K562 (cell line): Measurements from ENCODE around the gene XKR7. TPM values are rescaled to one million over a fixed set of nuclear protein-coding genes. Genes with fewer than 3 reads are reported as not detected.

Experiments
- CEBPG ChIP-seq, 3 experiments: fragments of 200-800 bp in 1 of 3; sonication (Bioruptor generic) in 1 of 3; sonication (generic) in 1 of 3; formaldehyde crosslinking in 1 of 3; IDR thresholded peaks in 2 of 3; conservative IDR thresholded peaks in 1 of 3; 2 replicates each; pipeline versions ENCODE4 v1.6.1 to v1.8.0; 2016 to 2022; ENCODE audit warnings: missing compliant biosample characterization in 2 of 3, missing genetic modification characterization in 2 of 3, mild to moderate bottlenecking in 1 of 3, missing genetic modification reagents in 1 of 3
- CHD1 ChIP-seq: fragments of 200-600 bp; sonication (generic); IDR thresholded peaks from one replicate; pipeline ENCODE4 v1.6.1; 2012; ENCODE audit warnings: mild to moderate bottlenecking, moderate library complexity, low read length, inconsistent platforms
- CREB1 ChIP-seq, 2 experiments: sonication (generic) in 1 of 2; formaldehyde crosslinking in 1 of 2; IDR thresholded peaks; 2 replicates each; pipeline versions ENCODE4 v1.6.1 to v1.8.0; 2012 to 2022; ENCODE audit warnings: inconsistent platforms in 1 of 2, mild to moderate bottlenecking in 1 of 2, missing genetic modification reagents in 1 of 2, moderate library complexity in 1 of 2
- CSDE1 ChIP-seq, 2 experiments: fragments of 450-650 bp; IDR thresholded peaks; 2 replicates each; pipeline ENCODE4 v1.6.1; 2016; ENCODE audit warnings: mild to moderate bottlenecking in 1 of 2
- FUS ChIP-seq: fragments of 200-400 bp; formaldehyde crosslinking; optimal IDR thresholded peaks from 2 replicates; pipeline ENCODE3; 2017; ENCODE audit warnings: low read depth, low read length
- HNRNPK ChIP-seq: fragments of 200-400 bp; formaldehyde crosslinking; IDR thresholded peaks from one replicate; pipeline ENCODE4 v1.6.1; 2018; ENCODE audit warnings: mild to moderate bottlenecking, low read depth, low read length; ENCODE audit not compliant: poor library complexity, severe bottlenecking
- JUN ChIP-seq, 2 experiments: sonication (generic) in 1 of 2; formaldehyde crosslinking in 1 of 2; IDR thresholded peaks; 2 replicates each; pipeline versions ENCODE4 v1.6.1 to v1.8.0; 2012 to 2022; ENCODE audit warnings: borderline replicate concordance in 2 of 2, mild to moderate bottlenecking in 2 of 2, improper control_type of control experiment in 1 of 2, low read depth in 1 of 2, low read length in 1 of 2, missing genetic modification reagents in 1 of 2
- KLF10 ChIP-seq: fragments of 250-450 bp; sonication (Bioruptor Pico); IDR thresholded peaks from 2 replicates; pipeline ENCODE4 v1.6.1; 2021; ENCODE audit warnings: matching md5 sums
- MTA3 ChIP-seq: fragments of 450-650 bp; formaldehyde crosslinking; IDR thresholded peaks from 2 replicates; pipeline ENCODE4 v1.6.1; 2017; ENCODE audit warnings: mild to moderate bottlenecking, borderline replicate concordance
- NBN ChIP-seq: fragments of 450-650 bp; IDR thresholded peaks from 2 replicates; pipeline ENCODE4 v1.6.1; 2016; ENCODE audit warnings: low read depth, mild to moderate bottlenecking
- POLR3A ChIP-seq: IDR thresholded peaks from 2 replicates; pipeline ENCODE4 v1.6.1; 2011; ENCODE audit warnings: borderline replicate concordance, mild to moderate bottlenecking, moderate library complexity; ENCODE audit not compliant: insufficient read length, insufficient read depth; ENCODE audit errors: extremely low read depth
- SAP30 ChIP-seq: fragments of 200-600 bp; sonication (generic); IDR thresholded peaks from 2 replicates; pipeline ENCODE4 v1.6.1; 2012; ENCODE audit warnings: borderline replicate concordance, low read depth, mild to moderate bottlenecking, moderate library complexity, low read length, control low read depth, inconsistent platforms; ENCODE audit not compliant: insufficient read depth, poor library complexity, severe bottlenecking
- TAF9B ChIP-seq: fragments of 450-650 bp; IDR thresholded peaks from 2 replicates; pipeline ENCODE4 v1.6.1; 2018; ENCODE audit warnings: mild to moderate bottlenecking; ENCODE audit not compliant: partially characterized antibody
- TARDBP ChIP-seq: fragments of 450-650 bp; IDR thresholded peaks from 2 replicates; pipeline ENCODE4 v1.6.1; 2016
- ZBTB49 ChIP-seq: sonication (generic); formaldehyde crosslinking; IDR thresholded peaks from 2 replicates; pipeline ENCODE4 v1.8.0; 2022; ENCODE audit warnings: missing genetic modification reagents, mild to moderate bottlenecking, borderline replicate concordance
- ZNF12 ChIP-seq: sonication (generic); formaldehyde crosslinking; IDR thresholded peaks from 2 replicates; pipeline ENCODE4 v1.4.0; 2020; ENCODE audit warnings: mild to moderate bottlenecking, missing genetic modification reagents
- polyA plus RNA-seq, 8 experiments: library from polyadenylated mRNA; depleted of rRNA in 4 of 8; stranded (reverse) in 5 of 8; unstranded in 3 of 8; fragments of >200 nt; fragmentation: Nextera tagmentation in 2 of 8; fragmentation: Illumina TruSeq in 1 of 8; extraction: Ambion mirVana in 2 of 8; extraction: Trizol in 1 of 8; gene quantifications; 2 replicates each; pipeline versions ENCODE4 v1.2.1 to v1.2.3, GENCODE V29; 2011 to 2014; ENCODE audit warnings: inconsistent platforms in 1 of 8, missing spikeins in 1 of 8
- total RNA-seq, 7 experiments: library from RNA; depleted of rRNA in 6 of 7; stranded (reverse); fragments of >200 nt in 6 of 7; fragmentation: Illumina TruSeq in 2 of 7; extraction: Trizol in 2 of 7; gene quantifications; 2 replicates each; pipeline versions ENCODE4 v1.2.1 to v1.2.3, GENCODE V29; 2011 to 2021; ENCODE audit warnings: low replicate concordance in 1 of 7
- TF ChIP-seq, protein P1 (sequence below), 2 experiments: fragments of 150-350 bp in 1 of 2; IDR thresholded peaks; 2 replicates each; pipeline ENCODE4 v1.6.1; 2012 to 2016; ENCODE audit warnings: low read depth in 2 of 2, low read length in 2 of 2, mild to moderate bottlenecking in 1 of 2, moderate library complexity in 1 of 2
- TF ChIP-seq, protein P2 (sequence below), 2 experiments: fragments of 450-650 bp in 1 of 2; sonication (generic) in 1 of 2; formaldehyde crosslinking; conservative IDR thresholded peaks; 2 replicates each; pipeline versions ENCODE4 v1.4.0 to v1.8.1; 2020 to 2022; ENCODE audit warnings: mild to moderate bottlenecking in 1 of 2, missing genetic modification reagents in 1 of 2

XKR7 gene
- total and polyA plus RNA-seq, 9 of the 15 experiments (the other 6 are each of a cell fraction or from before 2014, with no cell fraction given) = 0.02 TPM; not detected in 8

DNA sequence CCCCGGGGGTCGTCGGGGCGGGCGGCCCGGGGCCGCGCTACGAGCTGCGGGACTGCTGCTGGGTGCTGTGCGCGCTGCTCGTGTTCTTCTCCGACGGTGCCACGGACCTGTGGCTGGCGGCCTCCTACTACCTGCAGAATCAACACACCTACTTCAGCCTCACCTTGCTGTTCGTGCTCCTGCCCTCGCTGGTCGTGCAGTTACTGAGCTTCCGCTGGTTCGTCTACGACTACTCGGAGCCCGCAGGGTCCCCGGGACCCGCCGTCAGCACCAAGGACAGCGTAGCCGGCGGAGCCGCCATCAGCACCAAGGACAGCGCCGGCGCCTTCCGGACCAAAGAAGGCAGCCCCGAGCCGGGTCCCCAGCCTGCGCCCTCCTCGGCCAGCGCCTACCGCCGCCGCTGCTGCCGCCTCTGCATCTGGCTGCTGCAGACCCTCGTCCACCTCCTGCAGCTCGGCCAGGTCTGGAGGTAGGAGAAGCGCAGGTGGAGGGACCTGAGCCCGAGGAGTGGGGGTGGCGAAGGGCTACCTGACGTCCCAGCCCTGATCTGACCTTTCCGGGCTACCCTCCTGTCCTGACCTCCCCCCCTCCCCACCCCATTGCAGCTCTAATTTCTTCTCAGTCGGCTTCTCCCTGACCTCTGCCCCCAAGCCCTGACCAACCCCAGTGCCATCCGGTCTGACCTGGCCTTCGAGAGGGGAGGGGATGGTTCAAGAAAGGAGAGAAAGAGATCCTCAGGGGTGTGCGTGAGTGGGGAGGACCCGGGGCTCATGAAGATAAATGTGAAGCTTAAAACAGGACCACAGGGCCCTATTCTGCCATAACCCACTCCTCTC, 558 bp downstream of the XKR7 start (continued):
- TF ChIP-seq, protein P1, sequence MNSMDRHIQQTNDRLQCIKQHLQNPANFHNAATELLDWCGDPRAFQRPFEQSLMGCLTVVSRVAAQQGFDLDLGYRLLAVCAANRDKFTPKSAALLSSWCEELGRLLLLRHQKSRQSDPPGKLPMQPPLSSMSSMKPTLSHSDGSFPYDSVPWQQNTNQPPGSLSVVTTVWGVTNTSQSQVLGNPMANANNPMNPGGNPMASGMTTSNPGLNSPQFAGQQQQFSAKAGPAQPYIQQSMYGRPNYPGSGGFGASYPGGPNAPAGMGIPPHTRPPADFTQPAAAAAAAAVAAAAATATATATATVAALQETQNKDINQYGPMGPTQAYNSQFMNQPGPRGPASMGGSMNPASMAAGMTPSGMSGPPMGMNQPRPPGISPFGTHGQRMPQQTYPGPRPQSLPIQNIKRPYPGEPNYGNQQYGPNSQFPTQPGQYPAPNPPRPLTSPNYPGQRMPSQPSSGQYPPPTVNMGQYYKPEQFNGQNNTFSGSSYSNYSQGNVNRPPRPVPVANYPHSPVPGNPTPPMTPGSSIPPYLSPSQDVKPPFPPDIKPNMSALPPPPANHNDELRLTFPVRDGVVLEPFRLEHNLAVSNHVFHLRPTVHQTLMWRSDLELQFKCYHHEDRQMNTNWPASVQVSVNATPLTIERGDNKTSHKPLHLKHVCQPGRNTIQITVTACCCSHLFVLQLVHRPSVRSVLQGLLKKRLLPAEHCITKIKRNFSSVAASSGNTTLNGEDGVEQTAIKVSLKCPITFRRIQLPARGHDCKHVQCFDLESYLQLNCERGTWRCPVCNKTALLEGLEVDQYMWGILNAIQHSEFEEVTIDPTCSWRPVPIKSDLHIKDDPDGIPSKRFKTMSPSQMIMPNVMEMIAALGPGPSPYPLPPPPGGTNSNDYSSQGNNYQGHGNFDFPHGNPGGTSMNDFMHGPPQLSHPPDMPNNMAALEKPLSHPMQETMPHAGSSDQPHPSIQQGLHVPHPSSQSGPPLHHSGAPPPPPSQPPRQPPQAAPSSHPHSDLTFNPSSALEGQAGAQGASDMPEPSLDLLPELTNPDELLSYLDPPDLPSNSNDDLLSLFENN (IDR thresholded peaks at IDR 0.05; ENCODE audit: low read depth in 2 of 2, low read length in 2 of 2) = 0 out of 4 replicates have a peak, but pooled peaks of 1 of the 2 experiments have one; percentile 20
- TF ChIP-seq JUN (IDR thresholded peaks at IDR 0.05; ENCODE audit: borderline replicate concordance, low read depth, low read length) = no peak
- TF ChIP-seq JUN (CRISPR knock-in tag; IDR thresholded peaks at IDR 0.05; ENCODE audit: borderline replicate concordance) = peak; percentile 100
- TF ChIP-seq CEBPG (CRISPR knock-in tag; IDR thresholded peaks at IDR 0.05) = peak; percentile 83
- TF ChIP-seq CEBPG (tag; conservative IDR thresholded peaks at IDR 0.05 in 1 of 2, IDR thresholded peaks at IDR 0.05 in 1 of 2) = no peak
- TF ChIP-seq, protein P2, sequence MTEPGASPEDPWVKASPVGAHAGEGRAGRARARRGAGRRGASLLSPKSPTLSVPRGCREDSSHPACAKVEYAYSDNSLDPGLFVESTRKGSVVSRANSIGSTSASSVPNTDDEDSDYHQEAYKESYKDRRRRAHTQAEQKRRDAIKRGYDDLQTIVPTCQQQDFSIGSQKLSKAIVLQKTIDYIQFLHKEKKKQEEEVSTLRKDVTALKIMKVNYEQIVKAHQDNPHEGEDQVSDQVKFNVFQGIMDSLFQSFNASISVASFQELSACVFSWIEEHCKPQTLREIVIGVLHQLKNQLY (CRISPR knock-in tag; conservative IDR thresholded peaks at IDR 0.05) = peak in 1 of 2 experiments; percentile 99; a peak in 2 of 4 replicates
- TF ChIP-seq CREB1 (IDR thresholded peaks at IDR 0.05) = peak; percentile 51; the same call in 1 of the 2 replicates
- peak; percentile 92 for TF ChIP-seq CREB1 (CRISPR knock-in tag; IDR thresholded peaks at IDR 0.05)
- peak; percentile 99 for TF ChIP-seq SAP30
- TF ChIP-seq FUS = peak; percentile 68
- no peak for TF ChIP-seq CHD1
- TF ChIP-seq ZBTB49 (CRISPR knock-in tag) = peak; percentile 100
- TF ChIP-seq HNRNPK = no peak
- no peak for TF ChIP-seq CSDE1 (IDR thresholded peaks at IDR 0.05)
- no peak for TF ChIP-seq POLR3A
- no peak for TF ChIP-seq KLF10 (CRISPR knock-in tag)
- no peak for TF ChIP-seq TAF9B
- TF ChIP-seq NBN = no peak
- peak; percentile 93 for TF ChIP-seq TARDBP
- TF ChIP-seq MTA3 = no peak
- peak; percentile 97 for TF ChIP-seq ZNF12
